Activated gamma-delta T cell treated with anti-CD3 and anti-CD28 coated beads, Interleukin-2, amount 50 U/mL, for 16 hours (primary cell): ENCODE measurements around the gene EFNB2.

Experiments used
- DNase-seq: peaks from one replicate; pipeline ENCODE4 v3.0.0-alpha.2; 2020; ENCODE audit warnings: low read depth

The EFNB2 gene

GRCh38 chr13:106449096-106449495 is 86.4 kb downstream of the EFNB2 start:
- no peak for DNase-seq

- DNase-seq: no peak
Observed at GRCh38 chr13:106445996-106446395, 89.5 kb downstream of the EFNB2 start.

GRCh38 chr13:106443607-106444322 is 91.7 kb downstream of the EFNB2 start:
- DNase-seq: no peak

- DNase-seq: no peak
Observed at GRCh38 chr13:106440866-106441265, 94.6 kb downstream of the EFNB2 start.
